NCI-H2107 (cell line): ENCODE results near the gene FKBP10.
A peak's percentile ranks its signal among the peaks of the same experiment; 100 is the strongest.
"Not testable (repeated sequence)": the region's sequence is repeated elsewhere in the genome, so short reads cannot be mapped to it uniquely, and the experiment has no call there.

ENCODE experiments used
- DNase-seq: peaks from one replicate; lab custom pipeline; 2025; lab: John Stamatoyannopoulos, UW

Gene FKBP10, protein sequence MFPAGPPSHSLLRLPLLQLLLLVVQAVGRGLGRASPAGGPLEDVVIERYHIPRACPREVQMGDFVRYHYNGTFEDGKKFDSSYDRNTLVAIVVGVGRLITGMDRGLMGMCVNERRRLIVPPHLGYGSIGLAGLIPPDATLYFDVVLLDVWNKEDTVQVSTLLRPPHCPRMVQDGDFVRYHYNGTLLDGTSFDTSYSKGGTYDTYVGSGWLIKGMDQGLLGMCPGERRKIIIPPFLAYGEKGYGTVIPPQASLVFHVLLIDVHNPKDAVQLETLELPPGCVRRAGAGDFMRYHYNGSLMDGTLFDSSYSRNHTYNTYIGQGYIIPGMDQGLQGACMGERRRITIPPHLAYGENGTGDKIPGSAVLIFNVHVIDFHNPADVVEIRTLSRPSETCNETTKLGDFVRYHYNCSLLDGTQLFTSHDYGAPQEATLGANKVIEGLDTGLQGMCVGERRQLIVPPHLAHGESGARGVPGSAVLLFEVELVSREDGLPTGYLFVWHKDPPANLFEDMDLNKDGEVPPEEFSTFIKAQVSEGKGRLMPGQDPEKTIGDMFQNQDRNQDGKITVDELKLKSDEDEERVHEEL

GRCh38 chr17:41812381-41813151, at the start of gene FKBP10:
TSS of gene FKBP10 (plus strand) at chr17:41813004. CDS start at chr17:41813035, 31 bp downstream.
- DNase-seq = peak; percentile 30

GRCh38 chr17:41763327-41763726, 49.5 kb upstream of the FKBP10 start:
- no peak for DNase-seq

- no peak for DNase-seq
Observed at GRCh38 chr17:41766135-41766534, 46.7 kb upstream of the FKBP10 start.

DNA sequence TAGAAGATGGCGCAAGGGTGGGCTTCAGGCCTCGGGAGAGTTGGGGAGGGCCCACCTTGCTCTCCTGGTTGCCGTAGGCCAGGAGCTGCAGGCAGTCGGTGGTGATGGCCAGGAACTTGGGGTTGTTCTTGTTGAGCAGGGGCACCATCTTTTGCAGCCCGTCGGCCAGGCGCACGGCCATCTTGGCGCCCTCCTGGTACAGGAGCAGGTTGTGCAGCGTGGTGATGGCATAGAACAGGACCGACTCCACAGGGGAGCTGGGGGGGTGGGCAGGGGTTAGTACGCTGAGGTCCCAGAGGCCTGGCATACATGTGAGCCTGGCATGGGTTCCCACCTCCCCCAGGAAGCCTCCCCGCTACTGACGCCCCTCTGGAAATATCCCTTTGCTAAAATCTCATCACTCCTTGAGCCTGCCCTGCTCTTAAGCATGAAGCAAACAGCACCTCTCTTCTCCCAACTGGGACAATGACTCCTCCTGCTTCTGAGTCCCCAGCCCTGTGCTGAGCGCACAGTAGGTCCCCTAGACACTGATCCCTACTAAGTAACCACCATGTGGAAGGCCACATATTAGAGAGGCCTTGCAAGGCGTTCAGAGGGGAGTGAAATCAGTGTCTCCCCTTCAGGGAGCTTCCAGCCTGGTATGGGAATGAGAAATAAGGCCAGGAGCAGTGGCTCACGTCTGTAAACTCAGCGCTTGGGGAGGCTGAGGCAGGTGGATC, 45.3 kb upstream of the FKBP10 start:
- DNase-seq = no peak

GRCh38 chr17:41768682-41769288, 44.0 kb upstream of the FKBP10 start:
- no peak for DNase-seq

GRCh38 chr17:41769346-41769862, 43.4 kb upstream of the FKBP10 start:
- no peak for DNase-seq

DNA sequence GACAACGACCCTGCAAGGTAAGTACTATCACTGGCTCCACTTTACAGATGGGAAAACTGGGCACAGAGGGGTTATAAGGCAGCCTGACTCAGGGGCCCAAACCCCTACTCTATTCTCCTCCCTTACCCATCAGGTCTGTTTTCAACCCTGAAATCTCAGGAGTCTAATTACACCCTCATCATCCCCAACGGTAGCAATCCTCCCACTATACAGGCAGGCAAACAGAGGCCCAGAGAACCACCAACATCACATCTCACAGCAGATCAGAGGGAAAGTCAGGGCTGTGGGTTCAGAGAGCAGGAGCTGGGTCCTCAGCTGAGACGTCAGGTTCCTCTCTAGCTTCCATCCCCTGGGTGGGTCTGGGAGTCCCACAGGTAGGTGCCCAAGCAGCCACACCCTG, 42.8 kb upstream of the FKBP10 start:
- no peak for DNase-seq

GRCh38 chr17:41771389-41772206, 41.2 kb upstream of the FKBP10 start:
- no peak for DNase-seq

DNA sequence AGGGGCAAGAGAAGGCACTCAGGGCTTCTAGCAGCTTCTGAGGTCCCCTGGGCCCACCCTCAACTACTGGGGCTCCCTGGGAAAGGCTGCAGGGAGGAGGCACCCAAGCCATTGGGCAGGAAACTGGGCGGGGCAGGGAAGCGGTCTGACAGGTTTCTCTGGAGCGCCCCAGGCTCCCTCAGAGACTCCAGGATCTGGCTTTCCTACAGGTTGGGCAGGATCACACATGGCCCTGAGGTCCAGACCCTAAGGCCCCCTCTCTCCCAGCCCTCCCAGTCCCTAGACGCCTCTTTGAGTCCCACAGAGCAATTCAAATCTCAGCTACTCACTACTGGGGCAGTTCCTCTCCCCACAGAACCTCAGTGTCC, 40.6 kb upstream of the FKBP10 start:
- DNase-seq = no peak

GRCh38 chr17:41772586-41773189, 40.1 kb upstream of the FKBP10 start:
- DNase-seq = no peak

DNA sequence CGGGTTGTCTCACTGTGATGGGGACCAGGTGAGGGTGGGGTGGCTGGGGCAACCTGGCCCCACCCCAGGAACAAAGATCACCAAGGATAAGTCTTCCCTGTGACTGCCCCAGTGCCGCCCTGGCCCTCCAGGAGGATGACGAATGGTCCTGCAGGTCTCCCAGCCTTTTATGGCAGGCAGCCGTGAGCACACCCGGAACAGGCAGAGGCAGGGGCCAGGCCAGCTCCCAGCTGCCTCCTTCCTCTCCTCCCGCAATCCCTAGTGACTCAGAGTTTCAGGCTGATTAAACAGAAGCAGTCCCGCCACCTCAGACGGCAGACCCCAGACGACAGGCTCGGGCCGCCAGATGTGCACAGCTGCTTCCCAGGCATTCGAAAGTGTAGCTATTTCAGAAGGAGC, 39.6 kb upstream of the FKBP10 start:
- no peak for DNase-seq

DNA sequence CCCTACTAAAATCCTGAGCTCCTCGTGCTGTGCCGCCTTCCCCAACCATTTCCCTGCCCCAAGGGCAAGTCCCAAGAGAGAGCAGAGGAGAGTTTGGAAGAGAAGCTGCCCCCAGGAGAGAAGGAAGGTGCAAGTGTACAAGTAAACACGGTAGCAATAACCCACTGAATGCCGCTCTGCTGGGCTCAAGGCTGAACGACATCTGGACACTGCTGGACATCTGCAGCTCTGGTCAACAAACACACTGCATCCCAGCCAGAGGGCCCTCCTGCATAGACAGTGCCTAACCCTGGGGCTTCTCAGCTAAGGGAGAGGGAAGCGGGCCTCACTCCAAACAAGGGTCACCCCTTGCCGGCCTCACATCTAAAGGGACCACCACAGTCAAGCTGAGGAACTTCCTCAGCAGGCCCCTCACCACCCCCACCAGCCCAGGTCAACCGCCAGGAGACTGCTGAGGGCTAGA, 39.0 kb upstream of the FKBP10 start:
- no peak for DNase-seq

DNA sequence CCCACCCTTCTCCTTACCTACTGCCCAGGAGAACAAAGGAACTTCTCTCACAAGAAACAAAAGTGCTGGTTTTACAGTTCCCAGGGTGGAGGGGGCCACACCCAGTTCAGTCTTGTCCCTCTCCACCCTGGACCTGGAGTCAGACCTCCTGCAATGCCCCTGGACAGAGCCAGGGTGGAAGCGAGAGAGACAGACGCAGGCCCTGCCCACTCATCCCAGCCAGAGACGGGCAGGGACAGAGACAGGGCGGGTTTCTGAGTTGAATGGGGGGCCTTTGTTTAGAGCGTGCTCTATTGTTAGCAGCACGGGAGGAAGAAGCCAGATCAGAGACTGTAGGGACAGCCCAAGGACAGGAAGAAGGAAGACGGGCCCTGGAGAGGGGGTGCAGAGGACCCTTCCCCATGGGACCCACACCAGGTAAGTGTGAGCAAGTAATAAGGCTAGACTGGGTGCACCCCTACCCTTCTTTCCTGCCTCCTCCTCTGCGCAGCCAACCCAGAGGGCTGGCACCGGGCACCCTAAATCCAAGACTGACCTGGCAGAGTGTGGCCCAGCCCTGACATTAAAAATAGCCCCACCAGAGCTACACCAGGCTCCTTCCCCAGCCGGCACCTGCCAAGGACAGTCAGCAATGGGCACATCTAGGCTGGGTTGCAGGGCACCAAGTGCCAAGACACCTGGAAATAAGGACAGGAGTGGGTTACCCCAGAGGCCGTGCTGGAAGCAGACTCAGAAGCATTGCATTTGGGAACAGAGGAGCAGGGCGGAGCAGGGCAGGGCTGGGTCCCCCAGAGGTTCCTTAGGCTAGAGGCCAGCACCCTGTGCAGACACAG, 37.2 kb upstream of the FKBP10 start:
- no peak for DNase-seq

DNA sequence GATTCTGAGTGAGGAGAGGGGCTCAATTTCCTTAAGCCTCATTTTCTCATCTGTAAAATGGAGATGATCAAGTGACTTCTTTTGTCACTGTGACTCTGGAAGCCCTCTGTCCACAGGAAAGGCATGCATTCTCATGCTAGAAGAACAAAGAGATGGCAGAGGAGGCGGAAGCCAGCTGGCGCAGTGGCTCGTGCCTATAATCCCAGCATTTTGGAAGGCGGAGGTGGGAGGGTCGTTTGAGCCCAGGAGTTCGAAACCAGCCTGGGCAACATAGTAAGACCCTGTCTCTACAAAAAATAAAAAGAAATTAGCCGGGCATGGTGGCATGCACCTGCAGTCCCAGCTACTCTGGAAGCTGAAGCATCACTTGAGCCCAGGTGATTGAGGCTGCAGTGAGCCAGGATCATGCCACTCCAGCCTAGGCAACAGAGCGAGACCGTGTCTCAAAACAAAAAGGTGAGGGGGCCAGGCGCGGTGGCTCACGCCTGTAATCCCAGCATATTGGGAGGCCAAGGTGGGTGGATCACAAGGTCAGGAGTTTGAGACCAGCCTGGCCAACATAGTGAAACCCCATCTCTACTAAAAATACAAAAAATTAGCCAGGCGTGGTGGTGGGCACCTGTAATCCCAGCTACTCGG, 36.4 kb upstream of the FKBP10 start:
- not testable (repeated sequence) for DNase-seq

DNA sequence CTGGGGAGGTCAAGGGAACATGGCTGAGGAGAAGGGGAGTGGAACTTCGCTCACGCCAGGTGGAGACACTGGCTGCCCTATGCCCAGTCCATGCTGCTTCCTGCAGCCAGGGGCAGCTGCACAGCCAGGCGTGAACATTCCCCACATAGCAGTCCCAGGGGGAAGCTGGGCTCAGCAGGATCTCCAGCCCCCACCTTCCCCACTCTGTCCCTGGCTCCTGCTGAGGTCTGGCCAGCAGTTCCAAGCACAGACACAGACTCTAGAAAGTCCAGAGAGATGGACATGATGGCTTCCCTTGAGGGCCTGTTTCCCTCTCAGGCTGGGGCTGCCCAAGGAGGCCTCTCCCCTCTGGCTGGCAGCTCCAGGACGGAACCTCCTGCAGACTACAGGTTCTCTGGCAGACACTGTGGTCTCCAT, 35.6 kb upstream of the FKBP10 start:
- no peak for DNase-seq

- no peak for DNase-seq
Observed at GRCh38 chr17:41777574-41778188, 35.1 kb upstream of the FKBP10 start.

GRCh38 chr17:41779954-41780353, 32.9 kb upstream of the FKBP10 start:
- no peak for DNase-seq

DNA sequence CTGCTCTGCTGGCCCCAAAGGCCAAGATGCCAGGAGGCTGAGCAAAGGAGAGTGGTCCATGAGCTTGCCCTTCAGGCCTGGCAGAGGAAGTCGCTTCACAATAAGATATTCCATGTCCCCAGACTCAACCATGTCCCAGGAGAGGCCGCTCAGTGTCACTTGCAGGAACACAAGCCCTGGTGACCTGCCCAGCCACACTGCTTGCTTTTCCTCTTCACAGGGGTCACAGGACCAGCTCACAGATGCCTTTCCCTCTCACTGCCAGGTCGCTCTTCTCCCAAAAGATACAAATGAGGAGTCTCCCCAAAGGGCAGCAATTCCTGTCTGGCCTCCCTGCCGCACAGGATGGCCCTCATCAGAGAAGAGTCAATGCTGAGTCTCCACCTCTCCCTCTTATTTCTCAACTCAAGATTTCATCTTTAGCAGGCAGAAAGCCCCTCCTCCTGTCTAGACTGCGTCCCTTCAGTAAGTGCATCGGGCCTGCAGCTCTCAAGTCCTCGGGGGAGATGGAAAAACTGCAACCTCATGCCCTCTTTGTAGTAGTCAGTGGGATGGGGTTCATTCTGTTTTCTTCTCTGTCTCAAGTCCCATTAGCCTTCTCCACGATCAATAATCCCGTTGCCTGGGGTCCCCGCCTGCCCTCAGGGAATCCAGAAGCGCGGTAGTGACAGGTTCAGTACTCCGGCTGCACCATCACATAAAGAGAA, 31.2 kb upstream of the FKBP10 start:
- DNase-seq = no peak
